HepG2 (cell line): Measurements from ENCODE around the gene PMVK. TPM values are rescaled to one million over a fixed set of nuclear protein-coding genes. Genes with fewer than 3 reads are reported as not detected.

Source experiments
- ARID4A ChIP-seq: sonication (generic); formaldehyde crosslinking; IDR thresholded peaks from 2 replicates; pipeline ENCODE4 v1.5.0; 2020; ENCODE audit warnings: mild to moderate bottlenecking, missing genetic modification reagents, borderline replicate concordance
- FOSL2 ChIP-seq: sonication (generic); formaldehyde crosslinking; IDR thresholded peaks from 2 replicates; pipeline ENCODE4 v1.4.0; 2020; ENCODE audit warnings: missing genetic modification reagents
- KAT8 ChIP-seq: IDR thresholded peaks from 2 replicates; pipeline ENCODE4 v1.6.1; 2016; ENCODE audit warnings: missing genetic modification reagents, missing compliant biosample characterization
- MEIS2 ChIP-seq: sonication (generic); formaldehyde crosslinking; IDR thresholded peaks from 2 replicates; pipeline ENCODE4 v1.9.0; 2021; ENCODE audit warnings: mild to moderate bottlenecking, missing genetic modification reagents
- SRY ChIP-seq: sonication (generic); formaldehyde crosslinking; IDR thresholded peaks from 2 replicates; pipeline ENCODE4 v1.8.0; 2022; ENCODE audit warnings: mild to moderate bottlenecking, missing genetic modification reagents
- TAF15 ChIP-seq: fragments of 200-400 bp; formaldehyde crosslinking; IDR thresholded peaks from one replicate; pipeline ENCODE4 v1.6.1; 2018; ENCODE audit warnings: mild to moderate bottlenecking, low read depth, low read length; ENCODE audit not compliant: poor library complexity, severe bottlenecking
- U2AF1 ChIP-seq: fragments of 200-400 bp; formaldehyde crosslinking; optimal IDR thresholded peaks from 2 replicates; pipeline ENCODE3; 2017; ENCODE audit warnings: mild to moderate bottlenecking, low read depth, low read length
- ZBTB1 ChIP-seq: sonication (generic); formaldehyde crosslinking; IDR thresholded peaks from 2 replicates; pipeline ENCODE4 v1.4.0; 2020; ENCODE audit warnings: missing genetic modification reagents, borderline replicate concordance
- ZBTB21 ChIP-seq: sonication (generic); formaldehyde crosslinking; IDR thresholded peaks from 2 replicates; pipeline ENCODE4 v1.4.0; 2020; ENCODE audit warnings: missing genetic modification reagents
- ZBTB37 ChIP-seq: sonication (generic); formaldehyde crosslinking; IDR thresholded peaks from 2 replicates; pipeline ENCODE4 v1.4.0; 2020; ENCODE audit warnings: mild to moderate bottlenecking, missing genetic modification reagents
- ZGPAT ChIP-seq: IDR thresholded peaks from 2 replicates; pipeline ENCODE4 v1.6.1; 2016; ENCODE audit warnings: mild to moderate bottlenecking
- ZMAT3 ChIP-seq: sonication (generic); formaldehyde crosslinking; conservative IDR thresholded peaks from 2 replicates; pipeline ENCODE4 v1.7.0; 2021; ENCODE audit warnings: missing genetic modification reagents
- ZMYM4 ChIP-seq: sonication (generic); formaldehyde crosslinking; IDR thresholded peaks from 2 replicates; pipeline ENCODE4 v1.8.1; 2023; ENCODE audit warnings: mild to moderate bottlenecking, missing genetic modification reagents
- ZNF282 ChIP-seq: fragments of 450-650 bp; IDR thresholded peaks from 2 replicates; pipeline ENCODE4 v1.6.1; 2018; ENCODE audit not compliant: partially characterized antibody
- ZNF354B ChIP-seq: sonication (generic); formaldehyde crosslinking; IDR thresholded peaks from 2 replicates; pipeline ENCODE4 v1.8.0; 2022; ENCODE audit warnings: mild to moderate bottlenecking, missing genetic modification reagents
- polyA plus RNA-seq, 8 experiments: library from polyadenylated mRNA; depleted of rRNA in 3 of 8; stranded (reverse) in 7 of 8; unstranded in 1 of 8; fragments of >200 nt; fragmentation: Illumina TruSeq in 4 of 8; extraction: Trizol in 4 of 8; gene quantifications; 2 replicates each; pipeline versions ENCODE4 v1.2.1 to v1.2.3, GENCODE V29; 2011 to 2016; ENCODE audit warnings: low read depth in 4 of 8, missing spikeins in 1 of 8, mixed read lengths in 1 of 8; ENCODE audit not compliant: insufficient read depth in 1 of 8
- total RNA-seq, 5 experiments: library from RNA; depleted of rRNA; stranded (reverse); fragments of >200 nt; fragmentation: Illumina TruSeq; extraction: Trizol; gene quantifications; 2 replicates each; pipeline ENCODE4 v1.2.3, GENCODE V29; 2016; ENCODE audit warnings: low read depth in 1 of 5
- TF ChIP-seq, protein P1 (sequence below): sonication (generic); formaldehyde crosslinking; IDR thresholded peaks from 2 replicates; pipeline ENCODE4 v1.4.0; 2020; ENCODE audit warnings: missing genetic modification reagents
- TF ChIP-seq, protein P2 (sequence below): sonication (generic); formaldehyde crosslinking; IDR thresholded peaks from 2 replicates; pipeline ENCODE4 v1.5.1; 2020; ENCODE audit warnings: mild to moderate bottlenecking, moderate library complexity, missing genetic modification reagents
- TF ChIP-seq, protein P3 (sequence below): sonication (generic); formaldehyde crosslinking; IDR thresholded peaks from 2 replicates; pipeline ENCODE4 v1.4.0; 2020; ENCODE audit warnings: missing genetic modification reagents

The PMVK gene
- total and polyA plus RNA-seq, 2 of the 13 experiments (the other 11 are each of a cell fraction or from before 2014, with no cell fraction given): 3.9 to 12.6 TPM

GRCh38 chr1:154936555-154937084 is at the start of gene PMVK (continued):
- TF ChIP-seq, protein P1, sequence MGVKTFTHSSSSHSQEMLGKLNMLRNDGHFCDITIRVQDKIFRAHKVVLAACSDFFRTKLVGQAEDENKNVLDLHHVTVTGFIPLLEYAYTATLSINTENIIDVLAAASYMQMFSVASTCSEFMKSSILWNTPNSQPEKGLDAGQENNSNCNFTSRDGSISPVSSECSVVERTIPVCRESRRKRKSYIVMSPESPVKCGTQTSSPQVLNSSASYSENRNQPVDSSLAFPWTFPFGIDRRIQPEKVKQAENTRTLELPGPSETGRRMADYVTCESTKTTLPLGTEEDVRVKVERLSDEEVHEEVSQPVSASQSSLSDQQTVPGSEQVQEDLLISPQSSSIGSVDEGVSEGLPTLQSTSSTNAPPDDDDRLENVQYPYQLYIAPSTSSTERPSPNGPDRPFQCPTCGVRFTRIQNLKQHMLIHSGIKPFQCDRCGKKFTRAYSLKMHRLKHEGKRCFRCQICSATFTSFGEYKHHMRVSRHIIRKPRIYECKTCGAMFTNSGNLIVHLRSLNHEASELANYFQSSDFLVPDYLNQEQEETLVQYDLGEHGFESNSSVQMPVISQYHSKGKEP (CRISPR knock-in tag): peak; percentile 88; the same call in 1 of the 2 replicates
- TF ChIP-seq MEIS2 (CRISPR knock-in tag) (peak; percentile 95), ZNF282 (no peak), ZBTB1 (CRISPR knock-in tag) (no peak; the same call in 1 of the 2 replicates), TAF15 (no peak), ZNF354B (CRISPR knock-in tag) (peak; percentile 93; the same call in 1 of the 2 replicates), KAT8 (peak; percentile 93), SRY (CRISPR knock-in tag) (peak; percentile 95), U2AF1 (peak; percentile 88), ARID4A (peak; percentile 86), ZBTB21 (peak; percentile 73; the same call in 1 of the 2 replicates), ZBTB37 (CRISPR knock-in tag) (peak; percentile 78; the same call in 1 of the 2 replicates), ZMAT3 (peak; percentile 100), ZMYM4 (CRISPR knock-in tag) (peak; percentile 90), FOSL2 (peak; percentile 66), ZGPAT (CRISPR knock-in tag) (peak; percentile 87)
- TF ChIP-seq, protein P2, sequence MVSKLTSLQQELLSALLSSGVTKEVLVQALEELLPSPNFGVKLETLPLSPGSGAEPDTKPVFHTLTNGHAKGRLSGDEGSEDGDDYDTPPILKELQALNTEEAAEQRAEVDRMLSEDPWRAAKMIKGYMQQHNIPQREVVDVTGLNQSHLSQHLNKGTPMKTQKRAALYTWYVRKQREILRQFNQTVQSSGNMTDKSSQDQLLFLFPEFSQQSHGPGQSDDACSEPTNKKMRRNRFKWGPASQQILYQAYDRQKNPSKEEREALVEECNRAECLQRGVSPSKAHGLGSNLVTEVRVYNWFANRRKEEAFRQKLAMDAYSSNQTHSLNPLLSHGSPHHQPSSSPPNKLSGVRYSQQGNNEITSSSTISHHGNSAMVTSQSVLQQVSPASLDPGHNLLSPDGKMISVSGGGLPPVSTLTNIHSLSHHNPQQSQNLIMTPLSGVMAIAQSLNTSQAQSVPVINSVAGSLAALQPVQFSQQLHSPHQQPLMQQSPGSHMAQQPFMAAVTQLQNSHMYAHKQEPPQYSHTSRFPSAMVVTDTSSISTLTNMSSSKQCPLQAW (CRISPR knock-in tag): peak; percentile 94; the same call in 1 of the 2 replicates
- TF ChIP-seq, protein P3, sequence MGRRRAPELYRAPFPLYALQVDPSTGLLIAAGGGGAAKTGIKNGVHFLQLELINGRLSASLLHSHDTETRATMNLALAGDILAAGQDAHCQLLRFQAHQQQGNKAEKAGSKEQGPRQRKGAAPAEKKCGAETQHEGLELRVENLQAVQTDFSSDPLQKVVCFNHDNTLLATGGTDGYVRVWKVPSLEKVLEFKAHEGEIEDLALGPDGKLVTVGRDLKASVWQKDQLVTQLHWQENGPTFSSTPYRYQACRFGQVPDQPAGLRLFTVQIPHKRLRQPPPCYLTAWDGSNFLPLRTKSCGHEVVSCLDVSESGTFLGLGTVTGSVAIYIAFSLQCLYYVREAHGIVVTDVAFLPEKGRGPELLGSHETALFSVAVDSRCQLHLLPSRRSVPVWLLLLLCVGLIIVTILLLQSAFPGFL (CRISPR knock-in tag): no peak
